Activated T-cell treated with anti-CD3 and anti-CD28 coated beads, Interleukin-2, amount 50 U/mL, for 1 hour (primary cell): ENCODE measurements around the gene NFIA.
A peak's percentile ranks its signal among the peaks of the same experiment; 100 is the strongest.

Source experiments
- DNase-seq: peaks from one replicate; pipeline ENCODE4 v3.0.0-alpha.2; 2020

Gene NFIA

DNA sequence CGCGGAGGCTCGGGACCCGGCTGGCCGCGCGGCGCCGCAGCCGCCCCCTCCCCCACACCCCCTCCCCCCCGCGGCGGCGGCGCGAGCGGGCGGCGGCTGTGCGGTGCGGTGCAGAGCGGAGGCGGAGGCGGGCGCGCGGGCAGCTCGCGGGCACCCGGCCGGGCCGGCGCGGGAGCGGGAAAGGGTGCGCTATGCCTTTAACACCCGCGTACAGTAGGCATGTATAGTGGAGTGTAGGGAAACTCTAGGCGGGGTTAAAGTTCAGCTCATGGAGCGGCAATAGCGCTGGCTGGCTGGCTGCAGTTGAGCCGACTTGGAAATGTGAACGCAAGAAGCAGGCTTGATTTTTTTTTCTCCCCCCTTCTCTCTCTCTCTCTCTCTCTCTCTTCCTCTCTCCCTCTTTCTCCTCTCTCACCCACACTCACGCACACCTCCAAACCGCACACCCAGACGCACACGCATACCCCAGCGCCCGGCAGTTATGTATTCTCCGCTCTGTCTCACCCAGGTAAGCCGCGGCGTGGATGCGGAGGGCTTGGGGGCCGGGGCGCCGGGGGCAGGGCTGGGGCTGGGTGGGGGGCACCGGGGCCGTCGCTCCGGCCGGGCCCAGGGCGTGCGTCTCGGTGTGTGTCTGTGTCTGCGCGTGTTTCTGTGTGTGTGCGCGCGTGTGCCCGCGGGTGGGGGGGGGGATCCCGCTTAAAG is at the start of gene NFIA:
NFIA (plus strand) TSS at position 251 of the 702 bp plus-strand sequence.
- DNase-seq, result peak; percentile 47

DNA sequence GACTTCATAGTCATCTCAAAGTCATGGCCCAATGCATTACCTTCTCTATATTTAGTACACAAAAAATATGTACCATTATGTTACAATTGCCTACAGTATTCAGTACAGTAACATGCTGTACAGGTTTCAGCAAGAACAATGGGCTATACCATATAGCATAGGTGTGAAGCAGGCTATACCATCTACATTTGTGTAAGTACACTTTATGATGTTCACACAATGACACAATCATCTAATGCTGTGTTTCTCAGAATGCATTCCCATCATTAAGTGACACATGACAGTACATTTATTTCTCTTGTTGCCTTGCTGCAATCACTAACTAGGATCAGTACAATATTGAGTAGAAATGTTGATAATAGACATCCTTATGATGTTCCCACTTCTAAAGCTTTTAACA is 46.5 kb upstream of the NFIA start:
- no peak for DNase-seq

DNA sequence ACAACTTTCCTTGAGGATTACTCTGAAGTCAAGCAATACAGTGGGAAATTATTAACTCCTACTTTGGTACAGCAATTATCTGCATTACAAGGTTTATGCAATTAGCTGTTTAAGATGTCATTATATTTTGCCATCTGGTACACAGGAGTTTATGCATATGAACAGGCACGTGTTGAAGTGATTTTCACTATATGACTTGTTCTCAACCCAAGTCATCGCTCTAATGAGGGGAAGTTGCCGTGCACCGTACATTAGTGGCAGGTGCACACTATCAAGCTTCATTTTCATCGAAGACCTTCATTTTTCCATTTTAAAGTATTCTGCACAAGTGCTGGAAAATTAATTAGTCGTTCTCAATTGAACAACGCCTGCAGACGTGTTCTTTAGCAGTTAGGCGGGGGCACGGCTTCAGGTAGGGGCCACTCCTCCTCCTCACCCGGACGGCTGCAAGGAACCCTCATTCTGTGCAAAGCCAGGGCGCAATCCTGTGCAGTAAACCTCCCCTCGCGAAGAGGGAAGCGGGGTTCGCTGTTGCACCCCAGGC is 39.8 kb upstream of the NFIA start:
- DNase-seq, result no peak

DNA sequence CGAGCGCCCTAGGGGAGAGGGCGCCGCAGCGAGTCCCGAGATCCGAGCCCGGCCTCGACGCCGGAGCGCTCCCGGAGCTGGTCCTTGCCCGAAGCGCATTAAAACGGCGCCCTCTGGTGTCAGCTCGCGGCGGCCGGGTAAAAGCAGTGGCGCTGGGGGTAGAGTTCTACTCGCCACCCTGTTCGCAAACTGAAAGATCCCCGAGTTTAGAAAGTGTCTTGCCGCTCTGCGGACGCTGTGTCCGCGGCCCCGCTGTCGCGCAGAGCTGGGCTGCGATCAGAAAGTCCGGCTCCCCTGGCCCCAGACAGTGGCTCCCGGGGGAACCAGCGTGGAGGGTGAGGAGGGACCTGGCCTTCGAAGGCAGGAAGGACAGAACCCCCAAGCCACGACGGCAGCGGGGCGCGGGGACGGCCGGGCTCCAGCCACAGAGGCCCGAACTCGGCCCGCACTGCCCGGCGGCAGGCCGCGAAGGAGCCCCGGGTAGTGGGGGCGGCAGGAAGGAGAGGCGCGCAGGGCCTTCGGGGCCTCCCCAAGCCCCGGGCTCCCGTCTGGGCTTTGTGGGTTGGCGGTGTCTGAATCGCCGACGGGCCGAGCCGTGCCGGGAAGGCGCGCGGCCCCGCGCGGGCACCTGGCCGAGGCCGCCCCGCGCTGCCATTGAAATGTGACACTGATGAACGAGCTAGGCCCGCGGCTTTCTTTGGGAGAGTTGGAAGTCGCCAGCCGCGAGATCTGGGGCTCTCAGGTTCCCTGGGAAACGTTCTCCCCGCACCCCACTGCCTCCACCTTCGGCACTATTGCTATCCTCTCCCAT is 39.1 kb upstream of the NFIA start:
- peak; percentile 88 for DNase-seq

- DNase-seq, result no peak
These were observed 35.9 kb upstream of the NFIA start for GRCh38 chr1:61046434-61046833.

GRCh38 chr1:61047061-61047460 is 35.3 kb upstream of the NFIA start:
- DNase-seq, result no peak

GRCh38 chr1:61049850-61050540 is 32.4 kb upstream of the NFIA start:
- DNase-seq, result peak; percentile 93

DNA sequence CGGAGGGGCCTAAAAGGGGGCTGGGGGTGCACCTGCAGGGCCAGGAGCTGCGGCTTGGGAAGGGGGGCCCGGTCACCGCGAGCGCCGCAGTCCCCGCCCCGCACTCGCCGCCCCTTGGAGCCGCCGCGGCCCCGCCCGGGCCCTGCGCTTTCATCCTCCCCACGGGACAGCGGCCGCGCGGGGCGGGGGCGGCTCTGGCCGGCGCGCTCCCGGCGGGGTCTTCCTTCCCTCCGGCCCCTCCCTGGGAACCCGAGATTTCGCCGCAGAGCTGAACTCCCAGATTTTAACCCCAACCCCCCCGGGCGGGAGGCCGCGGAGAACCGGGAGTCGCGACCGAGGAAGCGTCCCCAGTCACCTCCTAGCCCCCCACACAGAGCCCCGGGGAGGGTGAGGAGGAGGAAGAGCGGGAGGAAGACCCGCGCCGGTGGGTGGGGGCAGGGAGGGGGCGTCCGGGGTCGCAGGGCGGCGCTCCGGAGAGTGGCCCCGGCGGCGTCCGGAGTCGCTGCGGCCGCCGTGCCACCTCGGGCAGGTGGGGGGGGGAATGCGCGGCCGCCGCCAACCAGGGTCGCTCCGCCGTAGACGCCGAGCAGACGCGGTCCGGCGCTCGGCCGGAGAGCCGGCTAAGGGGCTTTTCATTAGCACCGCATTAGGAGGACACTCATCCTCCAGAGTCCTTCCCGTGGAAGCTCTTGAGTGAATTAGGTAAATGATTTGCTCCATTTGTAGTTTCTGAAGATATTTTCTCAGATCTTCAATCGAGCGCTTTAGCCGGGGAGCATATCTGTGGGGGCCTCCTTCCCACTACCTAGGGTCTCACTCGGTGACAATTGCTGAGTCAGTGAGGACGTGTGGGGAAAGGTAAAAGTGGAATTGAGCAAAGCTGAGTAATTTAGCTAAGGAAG is 31.6 kb upstream of the NFIA start:
- DNase-seq, result no peak

DNA sequence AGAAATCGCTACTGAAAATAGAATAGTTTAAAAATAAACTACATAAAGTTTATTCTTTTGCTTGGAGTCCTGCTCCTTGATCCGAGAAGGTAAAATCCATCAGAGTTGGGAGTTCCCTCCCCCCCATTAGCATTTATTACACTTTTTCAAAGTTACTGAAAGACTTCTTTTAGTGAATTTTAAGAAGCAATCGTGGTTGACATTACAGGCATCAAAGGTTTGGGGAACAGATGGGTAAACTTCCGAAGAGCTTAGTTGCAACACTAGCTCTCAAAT is 31.0 kb upstream of the NFIA start:
- no peak for DNase-seq

DNA sequence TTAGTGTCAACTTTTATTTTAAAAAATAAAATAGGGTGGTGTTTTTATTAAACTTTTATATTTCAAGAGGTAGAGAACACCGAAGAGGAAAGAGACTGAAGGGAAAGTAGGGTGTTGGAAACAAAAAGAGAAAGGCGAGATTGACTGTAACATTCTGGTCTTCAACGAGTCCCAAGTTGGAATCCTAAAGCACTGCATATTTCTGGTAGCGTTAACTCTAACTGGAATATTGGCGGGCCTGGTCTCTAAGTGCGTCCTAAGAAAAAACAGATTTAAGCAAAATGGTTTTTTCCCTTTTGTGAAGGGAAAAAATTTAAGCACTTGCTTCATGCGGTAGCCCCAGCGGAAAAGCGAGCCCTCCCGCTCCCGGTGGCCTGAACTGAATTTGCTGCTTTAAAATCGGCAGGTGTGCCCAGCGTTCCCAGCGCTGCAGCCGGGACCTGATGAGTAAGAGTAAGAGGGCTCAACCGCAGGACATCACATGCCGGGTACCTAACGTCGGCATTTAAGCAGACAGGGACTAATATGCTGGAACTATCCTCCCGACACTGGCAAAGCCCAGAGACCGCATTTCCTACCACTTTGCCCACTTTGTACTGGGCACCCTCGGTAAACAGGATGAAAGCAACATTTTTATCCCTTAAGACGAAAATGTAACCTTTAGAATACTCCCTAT is 30.5 kb upstream of the NFIA start:
- DNase-seq, result no peak

DNA sequence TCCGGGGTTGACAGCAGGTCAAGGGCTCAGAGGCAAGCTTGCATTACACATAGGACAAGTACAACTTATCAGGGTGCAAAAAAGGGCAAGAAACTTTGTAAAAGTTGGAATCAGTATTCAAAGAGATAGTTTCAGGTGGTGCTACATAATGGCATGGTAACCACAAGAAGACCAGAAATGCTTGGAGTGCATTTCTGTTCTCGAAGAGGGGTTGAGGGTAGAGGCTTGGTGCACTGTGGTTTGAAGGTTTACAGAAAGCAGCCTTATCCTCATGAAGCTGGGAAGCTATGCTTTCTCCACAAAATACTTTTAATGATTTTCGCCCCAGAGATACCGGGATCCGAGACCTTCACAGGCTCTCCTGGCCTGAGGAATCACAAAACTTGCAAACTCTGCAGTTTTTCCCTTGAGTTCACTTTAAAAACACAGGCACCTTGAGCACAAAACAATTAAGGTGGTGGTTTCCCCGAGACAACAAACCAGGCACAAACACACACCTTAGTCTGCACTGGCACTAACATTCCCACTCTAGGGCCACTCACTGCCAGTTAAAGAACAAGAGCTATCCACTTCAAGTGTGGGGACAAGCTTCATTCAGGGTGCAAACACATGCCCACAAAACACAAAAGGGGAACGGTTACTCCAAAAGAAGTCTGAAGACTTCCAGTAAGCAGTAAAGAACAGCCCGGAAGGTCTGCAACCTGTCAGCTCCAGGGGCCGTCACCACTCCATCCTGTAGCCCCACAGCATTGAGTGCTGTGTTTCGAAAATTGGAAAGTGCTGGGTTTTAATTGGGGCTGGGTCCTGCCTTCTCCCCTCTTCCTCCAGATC is 29.8 kb upstream of the NFIA start:
- DNase-seq, result no peak

- DNase-seq, result no peak
These were observed 29.1 kb upstream of the NFIA start for GRCh38 chr1:61053226-61053711.

DNA sequence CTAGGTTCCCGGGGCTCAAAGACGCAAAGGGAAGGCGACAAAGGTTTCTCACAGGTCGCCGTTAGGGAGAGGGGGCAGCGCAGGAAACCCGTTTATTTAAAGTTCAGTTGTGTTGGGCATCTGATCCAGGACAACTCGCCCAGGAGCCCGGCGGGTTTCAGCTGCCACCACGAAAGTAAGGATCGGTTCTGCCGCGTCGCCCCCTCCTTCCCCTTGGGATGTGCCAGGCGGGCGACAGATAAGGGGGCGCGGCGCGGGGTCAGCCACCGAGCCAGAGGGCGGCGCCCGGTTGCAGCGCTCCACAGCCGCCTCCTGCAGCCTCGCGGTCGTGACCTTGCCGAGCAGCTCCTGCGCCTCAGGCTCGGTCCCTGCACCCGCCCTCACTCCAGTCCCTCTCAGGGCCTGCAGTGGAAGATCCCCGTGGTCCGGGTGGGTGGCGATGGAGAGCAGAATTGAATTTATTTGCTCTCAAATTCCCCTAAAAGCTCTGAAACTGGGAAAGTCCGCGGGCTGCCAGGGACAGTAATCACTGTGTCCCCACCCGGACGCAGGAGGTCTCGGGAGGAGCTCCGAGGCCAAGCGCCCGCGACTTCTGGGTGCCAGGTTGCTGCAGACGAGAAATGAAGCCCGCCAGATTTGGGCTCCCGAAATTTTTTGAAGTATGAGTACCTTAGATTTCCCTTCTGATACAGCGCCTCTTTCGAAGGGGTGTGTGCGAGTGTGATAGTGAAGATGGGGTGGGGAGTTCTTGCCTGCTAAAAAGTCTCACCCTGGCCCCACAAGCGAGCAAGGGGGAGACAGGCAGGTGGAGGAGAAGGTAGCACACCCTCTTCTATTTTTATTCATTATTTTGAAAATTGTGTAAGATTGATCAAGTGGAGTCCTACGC is 28.4 kb upstream of the NFIA start:
- DNase-seq, result peak; percentile 36

DNA sequence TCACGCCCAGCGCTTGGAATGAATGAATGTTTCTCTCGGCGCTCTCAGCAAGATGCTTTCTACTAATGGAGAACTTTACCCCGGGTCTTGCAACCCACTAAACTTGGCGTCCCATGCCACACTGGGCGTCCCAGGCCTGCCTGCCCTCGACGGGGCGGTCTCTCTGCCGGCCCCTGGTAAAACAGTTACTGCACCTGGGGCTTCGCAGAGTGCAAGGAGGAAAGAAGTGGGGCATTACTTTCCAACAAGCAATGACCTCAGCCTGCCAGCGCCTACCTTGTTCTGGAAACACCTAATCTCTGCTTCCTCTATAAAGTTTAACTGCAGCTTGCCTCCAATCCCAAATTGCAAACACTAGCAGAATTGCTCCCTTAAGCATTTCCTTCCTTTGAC is 27.8 kb upstream of the NFIA start:
- DNase-seq, result no peak

DNA sequence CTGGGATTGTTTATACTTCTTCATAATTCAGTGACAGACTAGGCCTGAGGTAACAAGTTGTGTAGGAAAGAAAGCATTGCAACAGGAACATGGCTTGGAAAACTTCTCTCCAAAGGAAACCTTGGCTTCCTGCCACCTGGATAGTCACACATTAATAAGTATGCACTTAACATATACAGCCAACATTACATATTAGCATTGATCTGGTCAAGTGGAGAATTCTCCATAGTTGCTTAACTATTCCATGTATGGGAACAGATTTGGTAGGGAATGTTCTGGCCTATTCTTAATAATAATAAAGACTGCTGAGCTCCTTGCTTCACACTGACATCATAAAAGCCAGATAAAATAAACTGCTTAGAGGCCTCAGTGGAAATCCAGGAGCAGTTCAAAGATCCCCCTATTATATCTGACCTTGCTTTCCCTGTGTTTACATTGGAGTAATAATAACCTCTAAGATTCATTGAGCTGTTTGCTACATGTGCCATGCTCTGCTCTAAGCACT is 27.2 kb upstream of the NFIA start:
- no peak for DNase-seq

- no peak for DNase-seq
These were observed 26.2 kb upstream of the NFIA start for GRCh38 chr1:61056196-61056572.

DNA sequence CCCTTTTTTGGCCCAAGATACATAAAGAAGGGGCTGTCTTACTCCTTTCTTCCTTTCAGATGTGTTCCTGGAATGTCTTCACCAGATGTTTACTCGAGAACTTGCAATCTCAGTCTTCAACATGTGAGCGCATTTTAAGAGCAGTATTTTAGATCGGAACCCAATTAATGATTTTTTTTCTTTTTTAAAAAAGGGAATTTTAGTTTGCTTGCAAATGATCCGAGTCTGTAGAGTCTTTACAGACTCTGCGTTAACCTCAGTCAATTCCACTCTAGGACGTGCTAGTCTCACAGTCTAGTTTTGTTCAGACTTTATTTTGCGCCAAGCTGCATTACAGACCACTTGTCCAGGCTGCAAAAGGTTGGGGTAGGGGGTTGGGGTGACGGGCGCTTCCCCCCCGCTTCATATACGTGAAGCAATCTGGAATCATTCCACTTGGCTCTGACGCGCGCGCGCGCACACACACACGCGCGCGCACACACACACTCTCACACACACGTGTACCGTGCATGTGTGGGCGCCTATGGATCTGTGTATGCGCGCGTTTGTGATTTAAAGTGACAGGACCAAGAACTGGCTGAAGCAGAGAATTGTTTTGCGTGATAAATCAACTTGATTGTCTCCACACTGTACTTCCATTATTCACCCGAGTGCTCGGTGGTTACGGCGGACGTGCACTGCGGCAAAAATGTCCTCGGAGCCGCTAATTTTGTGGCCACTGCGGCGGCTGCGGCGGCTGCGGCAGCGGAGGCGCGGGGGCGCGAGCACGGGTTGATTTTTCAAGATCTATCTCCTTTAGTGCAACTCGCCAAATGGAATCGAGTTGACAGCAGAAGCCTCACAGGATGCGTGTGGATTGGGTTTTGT is 25.6 kb upstream of the NFIA start:
- DNase-seq, result peak; percentile 50

DNA sequence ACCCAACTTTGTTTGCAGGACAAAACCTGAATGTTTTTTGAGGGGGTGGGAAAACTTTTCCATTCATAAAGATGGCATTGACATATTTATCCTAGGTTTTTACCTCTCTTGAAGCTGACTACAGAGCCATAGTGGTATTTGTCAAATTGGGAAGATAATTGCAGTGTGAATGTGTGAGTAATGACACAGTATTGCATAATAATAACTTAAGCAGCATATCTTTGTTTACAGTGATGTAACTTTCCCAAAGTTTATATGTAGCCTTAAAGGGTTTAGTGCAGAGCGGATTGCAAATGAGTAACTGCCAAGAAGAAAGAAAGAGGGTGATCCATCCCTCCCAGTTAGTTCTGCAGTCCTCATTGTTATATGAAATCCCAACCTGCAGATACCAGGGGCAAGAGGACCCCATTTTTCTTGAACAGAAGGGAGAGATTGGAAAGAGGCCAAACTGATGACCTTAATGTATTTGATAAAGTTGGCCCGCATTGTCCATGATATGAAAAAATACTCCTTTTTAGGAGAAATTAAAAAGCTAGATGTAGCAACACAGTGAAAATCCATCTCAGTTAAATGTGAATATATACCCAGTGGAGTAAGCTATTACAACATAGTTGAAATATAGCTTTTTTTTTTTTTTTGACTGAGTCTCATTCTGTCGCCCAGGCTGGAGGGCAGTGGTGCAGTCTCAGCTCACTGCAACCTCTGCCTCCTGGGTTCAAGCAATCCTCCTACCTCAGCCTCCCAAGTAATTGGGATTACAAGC is 23.7 kb upstream of the NFIA start:
- DNase-seq, result no peak
